HEK293T (cell line): Measurements from ENCODE around the gene AKR1A1.

Experiments used
- CTCF ChIA-PET: fragments of 350-600 bp; formaldehyde crosslinking; extraction: SDS; loops from one replicate; lab custom pipeline; 2021; ENCODE audit warnings: antibody characterized with exemption, inconsistent platforms; lab: Yijun Ruan, JAX
- POLR2A ChIA-PET: fragments of 350-600 bp; formaldehyde crosslinking; extraction: SDS; loops from one replicate; lab custom pipeline; 2020; ENCODE audit warnings: antibody characterized with exemption, inconsistent platforms; lab: Yijun Ruan, JAX
- DNase-seq: peaks from one replicate; pipeline ENCODE4 v3.0.0; 2012; ENCODE audit warnings: mixed read lengths; ENCODE audit errors: extremely low spot score
- ARNT ChIP-seq: fragments of 450-650 bp; IDR thresholded peaks from 2 replicates; pipeline ENCODE4 v1.6.1; 2017; ENCODE audit warnings: mild to moderate bottlenecking
- BHLHE40 ChIP-seq: fragments of 450-650 bp; IDR thresholded peaks from 2 replicates; pipeline ENCODE4 v1.6.1; 2016; ENCODE audit warnings: mild to moderate bottlenecking, moderate library complexity, borderline replicate concordance
- CTBP1 ChIP-seq: fragments of 450-650 bp; IDR thresholded peaks from 2 replicates; pipeline ENCODE4 v1.6.1; 2016; ENCODE audit warnings: borderline replicate concordance
- ELF4 ChIP-seq: fragments of 450-650 bp; IDR thresholded peaks from 2 replicates; pipeline ENCODE4 v1.6.1; 2017; ENCODE audit warnings: antibody characterized with exemption
- FOXA1 ChIP-seq: fragments of 450-650 bp; IDR thresholded peaks from 2 replicates; pipeline ENCODE4 v1.6.1; 2016; ENCODE audit warnings: mild to moderate bottlenecking
- FOXK2 ChIP-seq: fragments of 450-650 bp; IDR thresholded peaks from 2 replicates; pipeline ENCODE4 v1.6.1; 2016; ENCODE audit warnings: mild to moderate bottlenecking
- FOXM1 ChIP-seq: fragments of 450-650 bp; IDR thresholded peaks from 2 replicates; pipeline ENCODE4 v1.6.1; 2017; ENCODE audit warnings: mild to moderate bottlenecking, borderline replicate concordance
- HDGF ChIP-seq: fragments of 450-650 bp; IDR thresholded peaks from 2 replicates; pipeline ENCODE4 v1.6.1; 2017; ENCODE audit warnings: antibody characterized with exemption, borderline replicate concordance
- L3MBTL2 ChIP-seq: fragments of 450-650 bp; conservative IDR thresholded peaks from 2 replicates; pipeline ENCODE4 v1.6.1; 2016; ENCODE audit warnings: mild to moderate bottlenecking
- LEF1 ChIP-seq: fragments of 450-650 bp; IDR thresholded peaks from 2 replicates; pipeline ENCODE4 v1.6.1; 2017; ENCODE audit warnings: mild to moderate bottlenecking, borderline replicate concordance
- NFRKB ChIP-seq: fragments of 450-650 bp; IDR thresholded peaks from 2 replicates; pipeline ENCODE4 v1.6.1; 2016; ENCODE audit warnings: mild to moderate bottlenecking, moderate library complexity
- PKNOX1 ChIP-seq: fragments of 450-650 bp; IDR thresholded peaks from 2 replicates; pipeline ENCODE4 v1.6.1; 2016
- SP1 ChIP-seq: fragments of 450-650 bp; IDR thresholded peaks from 2 replicates; pipeline ENCODE4 v1.6.1; 2017
- SUZ12 ChIP-seq: fragments of 450-650 bp; IDR thresholded peaks from 2 replicates; pipeline ENCODE4 v1.6.1; 2016; ENCODE audit warnings: mild to moderate bottlenecking
- TARDBP ChIP-seq: fragments of 450-650 bp; IDR thresholded peaks from 2 replicates; pipeline ENCODE4 v1.6.1; 2016
- ZNF384 ChIP-seq: fragments of 450-650 bp; IDR thresholded peaks from 2 replicates; pipeline ENCODE4 v1.6.1; 2016

AKR1A1 gene

GRCh38 chr1:45612941-45613579 lies 62.4 kb downstream of the AKR1A1 start:
- CTCF ChIA-PET = no interaction called here

GRCh38 chr1:45615885-45616284 lies 65.3 kb downstream of the AKR1A1 start:
- ChIA-PET CTCF (no interaction called here), POLR2A (no interaction called here)
- no peak for DNase-seq
- TF ChIP-seq L3MBTL2 (no peak), CTBP1 (no peak), FOXK2 (no peak), ELF4 (no peak), LEF1 (no peak), FOXM1 (no peak), FOXA1 (no peak), HDGF (no peak), ZNF384 (no peak), SUZ12 (no peak), SP1 (no peak), BHLHE40 (no peak)

More at GRCh38 chr1:45612941-45613579, 62.4 kb downstream of the AKR1A1 start:
- POLR2A ChIA-PET = interaction anchor here (1.0 kb wide), 1 partner anchor 28 kb away, joined by 3 read pairs; no protein-coding TSS in a partner anchor
- no peak for TF ChIP-seq ARNT
- no peak for TF ChIP-seq LEF1
- TF ChIP-seq PKNOX1 = no peak
- no peak for TF ChIP-seq FOXM1
- no peak for TF ChIP-seq L3MBTL2
- no peak for TF ChIP-seq SP1
- no peak for TF ChIP-seq ZNF384
- no peak for TF ChIP-seq BHLHE40
- no peak for TF ChIP-seq TARDBP
- no peak for TF ChIP-seq FOXK2
- no peak for TF ChIP-seq NFRKB
- no peak for DNase-seq

DNA sequence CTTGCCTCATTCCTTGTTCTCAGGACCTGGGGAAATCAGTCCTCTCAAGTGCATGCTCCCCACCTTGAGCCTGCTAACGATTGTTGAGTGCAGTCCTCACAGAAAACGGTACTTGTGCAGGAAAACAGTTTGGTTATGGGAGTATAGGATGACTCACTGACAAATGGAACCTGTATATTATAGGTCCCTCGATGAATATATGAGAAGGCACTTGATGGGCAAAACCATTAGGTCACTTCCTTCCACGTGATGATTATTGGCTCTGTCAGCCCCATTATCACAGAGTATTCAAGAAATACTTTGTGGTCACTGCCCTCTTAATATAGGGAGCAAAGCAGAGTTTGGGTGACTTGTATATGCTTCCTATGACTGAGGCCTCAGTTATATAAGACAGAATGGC lies 67.0 kb downstream of the AKR1A1 start:
- TF ChIP-seq FOXM1 = no peak
- TF ChIP-seq TARDBP = no peak
- no peak for TF ChIP-seq PKNOX1
- TF ChIP-seq ZNF384 = no peak
- TF ChIP-seq CTBP1 = no peak
- no peak for TF ChIP-seq ELF4
- TF ChIP-seq FOXK2 = no peak
- no peak for TF ChIP-seq L3MBTL2
- no peak for TF ChIP-seq ARNT
- no peak for DNase-seq
- POLR2A ChIA-PET = no interaction called here

GRCh38 chr1:45619149-45619921 lies 68.7 kb downstream of the AKR1A1 start:
- ChIA-PET CTCF (no interaction called here), POLR2A (no interaction called here)
- TF ChIP-seq ZNF384 (no peak), BHLHE40 (no peak), LEF1 (no peak), SUZ12 (no peak), SP1 (no peak), FOXA1 (no peak), FOXM1 (no peak), ARNT (no peak), HDGF (no peak), ELF4 (no peak), L3MBTL2 (no peak), NFRKB (no peak)
- DNase-seq = no peak

More for the DNA sequence above, 67.0 kb downstream of the AKR1A1 start:
- CTCF ChIA-PET = no interaction called here
